NCI-H2081 treated with DMSO at 0.1 percent for 48 hours (cell line): ENCODE results near the gene ACBD6.

Experiments used
- DNase-seq: peaks from one replicate; lab custom pipeline; 2025; lab: John Stamatoyannopoulos, UW

ACBD6 gene

GRCh38 chr1:180269645-180270529 lies 232.5 kb downstream of the ACBD6 start:
- DNase-seq, result no peak

- no peak for DNase-seq
These were observed 233.8 kb downstream of the ACBD6 start for GRCh38 chr1:180268556-180269075.

DNA sequence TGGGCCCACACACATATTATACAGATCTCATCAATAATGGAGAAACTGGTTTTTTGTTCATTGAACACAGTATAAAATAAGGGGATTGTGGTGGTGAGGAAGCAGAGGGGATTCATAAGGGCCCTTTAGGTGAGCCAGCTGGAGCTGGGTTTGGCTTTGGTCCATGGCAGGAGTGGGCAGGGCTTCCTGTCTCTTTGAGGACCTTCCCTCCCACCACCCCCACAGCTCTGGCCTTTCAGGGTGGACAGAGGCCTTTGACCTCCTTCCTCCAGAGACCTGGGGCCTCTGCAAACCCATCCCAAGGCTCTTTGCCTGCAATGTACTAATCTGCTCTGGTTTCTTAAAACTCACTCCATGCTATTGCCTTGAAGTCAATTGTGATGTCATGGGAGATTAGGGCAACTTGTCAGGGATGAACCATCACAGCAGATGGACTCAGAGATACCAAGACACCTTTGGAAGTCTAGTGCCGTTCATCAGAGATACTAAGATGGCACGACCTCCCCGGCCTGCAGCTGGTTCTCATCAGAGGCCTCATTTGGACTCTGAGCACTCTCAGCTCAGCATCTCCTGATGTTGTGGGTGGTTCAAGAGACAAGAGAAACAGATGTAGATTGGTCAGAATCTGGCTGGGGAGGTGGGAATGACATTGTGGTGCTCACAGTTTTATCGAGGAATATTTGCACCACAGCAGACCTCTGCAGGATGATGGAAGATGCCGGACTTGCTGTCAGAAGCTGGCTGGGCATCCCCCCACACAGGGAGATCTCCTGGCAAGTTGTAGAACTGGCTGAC lies 234.4 kb downstream of the ACBD6 start:
- DNase-seq, result no peak

DNA sequence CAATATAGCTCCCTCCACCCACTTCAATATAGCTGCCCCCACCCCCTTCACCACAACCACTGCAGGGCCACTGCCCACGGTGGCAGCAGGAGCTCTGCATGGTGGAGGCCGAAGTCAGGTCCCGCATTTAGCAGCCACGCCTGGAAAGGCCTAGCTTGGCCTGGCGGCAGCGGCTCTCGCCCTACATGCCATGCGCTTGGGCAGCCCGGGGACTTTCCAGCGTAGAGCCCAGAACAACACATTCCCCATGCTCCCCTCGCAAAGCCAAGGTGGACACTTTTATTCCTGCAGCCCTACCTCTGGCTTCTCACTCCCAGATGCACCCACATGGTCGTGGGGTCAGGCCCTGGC lies 235.2 kb downstream of the ACBD6 start:
- no peak for DNase-seq

- DNase-seq, result no peak
These were observed 235.8 kb downstream of the ACBD6 start for GRCh38 chr1:180266275-180267210.

DNA sequence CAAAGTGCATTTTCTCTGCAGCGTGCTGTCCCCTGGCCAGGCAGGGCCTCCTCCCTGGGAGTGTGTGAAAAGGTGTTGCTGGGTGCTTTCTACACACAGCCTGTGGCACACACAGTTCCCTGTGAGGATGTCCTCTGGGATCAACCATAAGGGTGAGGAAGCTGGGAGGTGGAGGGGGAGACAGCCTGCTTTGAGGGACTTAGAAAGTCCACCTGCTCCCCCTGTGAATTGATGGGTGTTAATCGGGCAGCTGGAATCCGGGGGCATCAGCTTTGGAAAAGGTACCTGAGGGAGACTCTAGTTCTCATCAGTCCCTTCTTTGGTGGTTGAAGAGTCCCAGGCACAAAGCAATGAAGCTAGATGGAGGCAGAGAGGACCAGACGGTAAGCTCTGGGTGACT lies 236.5 kb downstream of the ACBD6 start:
- DNase-seq, result no peak

- DNase-seq, result no peak
These were observed 237.2 kb downstream of the ACBD6 start for GRCh38 chr1:180265201-180265600.

- DNase-seq, result no peak
These were observed 237.8 kb downstream of the ACBD6 start for GRCh38 chr1:180264595-180264994.

- no peak for DNase-seq
These were observed 239.5 kb downstream of the ACBD6 start for GRCh38 chr1:180262628-180263488.

DNA sequence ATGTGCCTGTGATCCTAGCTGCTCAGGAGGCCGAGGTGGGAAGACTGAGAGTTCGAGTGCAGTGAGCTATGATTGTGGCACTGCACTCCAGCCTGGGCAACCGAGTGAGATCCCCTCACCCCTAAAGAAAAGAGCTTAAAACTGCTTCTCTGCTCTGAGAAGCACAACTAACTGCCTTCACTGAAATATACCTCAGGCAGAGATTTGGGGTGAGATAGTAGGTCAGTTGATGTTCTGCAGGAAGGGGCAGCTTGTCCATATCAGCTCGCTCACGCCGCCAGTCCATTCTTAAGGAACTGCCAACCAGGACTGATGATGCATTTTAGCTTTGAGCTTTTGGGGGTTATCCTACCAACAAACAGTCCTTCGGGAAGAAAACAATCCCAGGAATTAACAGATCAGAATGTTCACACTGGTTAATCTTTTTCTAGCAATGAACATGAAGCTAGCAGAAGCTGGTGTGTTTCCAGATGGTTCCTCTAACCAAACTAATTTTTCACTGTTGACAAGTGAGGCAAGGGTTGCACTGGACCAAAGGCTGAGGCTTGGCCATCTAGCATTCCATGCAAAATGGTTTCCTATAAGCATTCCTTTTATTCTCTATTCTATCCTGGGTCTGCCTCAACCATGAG lies 240.7 kb downstream of the ACBD6 start:
- no peak for DNase-seq

DNA sequence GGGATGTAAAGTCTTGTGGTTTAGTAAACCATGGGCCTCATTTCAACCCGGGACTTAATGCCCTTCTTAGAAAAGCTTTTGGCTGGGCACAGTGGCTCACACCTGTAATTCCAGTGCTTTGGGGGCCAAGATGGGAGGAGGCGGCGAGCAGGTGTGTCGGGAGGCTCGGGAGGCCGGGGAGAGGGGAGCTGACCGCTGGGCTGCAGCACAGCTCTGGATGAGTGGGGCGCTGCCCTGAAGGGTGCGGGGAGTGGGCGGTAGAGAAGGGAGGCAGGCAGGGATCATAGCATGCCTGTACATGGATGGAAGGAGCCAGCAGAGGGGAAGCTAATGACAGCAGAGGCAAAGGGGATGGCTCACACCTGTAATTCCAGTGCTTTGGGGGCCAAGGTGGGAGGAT lies 241.3 kb downstream of the ACBD6 start:
- no peak for DNase-seq

DNA sequence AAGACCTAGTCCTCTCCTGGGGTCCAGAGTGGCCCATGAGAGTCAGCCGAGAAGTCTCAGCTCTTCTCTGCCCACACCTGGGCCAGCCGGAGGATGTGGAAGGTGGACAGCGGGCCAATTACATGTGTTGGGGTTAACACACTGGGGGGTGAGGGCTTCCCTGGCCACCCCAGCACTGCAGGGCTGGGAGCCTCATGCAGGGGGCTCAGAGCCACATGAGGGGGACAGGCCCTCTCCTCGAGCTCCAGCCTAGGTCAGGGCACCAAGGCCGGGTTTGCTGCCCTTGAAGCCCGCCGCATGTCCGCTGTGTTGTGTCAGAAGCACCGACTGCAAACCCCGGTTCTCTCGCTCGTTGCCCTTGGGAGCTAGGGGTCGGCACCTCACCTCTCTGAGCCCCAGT lies 241.8 kb downstream of the ACBD6 start:
- DNase-seq, result no peak

GRCh38 chr1:180259431-180260338 lies 242.7 kb downstream of the ACBD6 start:
- DNase-seq, result no peak

DNA sequence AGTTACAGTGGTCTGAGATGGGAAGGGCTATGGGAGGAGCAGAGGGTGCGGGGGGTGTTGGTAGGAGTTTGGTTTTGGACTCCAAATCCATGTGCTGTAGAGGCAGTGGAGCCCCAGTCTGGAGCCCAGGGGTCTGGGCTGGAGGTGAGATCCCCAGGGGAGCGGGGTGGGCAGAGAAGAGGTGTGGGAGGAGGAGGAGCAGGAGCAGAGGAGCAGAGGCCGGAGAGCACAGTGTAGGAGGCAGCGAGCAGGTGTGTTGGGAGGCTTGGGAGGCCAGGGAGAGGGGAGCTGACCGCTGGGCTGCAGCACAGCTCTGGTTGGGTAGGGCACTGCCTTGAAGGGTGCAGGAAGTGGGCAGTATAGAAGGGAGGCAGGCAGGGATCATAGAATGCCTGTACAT lies 243.4 kb downstream of the ACBD6 start:
- no peak for DNase-seq

DNA sequence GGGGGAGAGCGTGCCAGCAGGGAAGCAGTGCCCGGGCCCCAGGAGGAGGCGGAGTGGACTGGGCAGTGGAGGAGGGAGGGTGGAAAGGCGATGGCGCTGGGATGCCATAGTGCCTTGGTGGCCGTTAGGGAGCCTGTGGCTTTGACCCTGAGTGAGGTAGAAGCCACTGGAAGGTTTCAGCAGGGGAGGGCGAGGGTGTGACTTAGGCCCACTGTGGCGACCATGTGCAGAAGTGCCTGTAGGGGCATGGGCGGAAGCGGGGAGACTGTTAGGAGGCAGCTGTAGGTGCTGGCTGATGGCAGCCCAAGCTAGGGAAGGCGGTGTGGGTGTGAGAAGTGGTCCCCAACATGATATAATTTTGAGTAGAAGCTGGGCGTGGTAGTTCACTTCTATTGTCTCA lies 244.1 kb downstream of the ACBD6 start:
- DNase-seq, result no peak

- no peak for DNase-seq
These were observed 244.9 kb downstream of the ACBD6 start for GRCh38 chr1:180257486-180257885.

DNA sequence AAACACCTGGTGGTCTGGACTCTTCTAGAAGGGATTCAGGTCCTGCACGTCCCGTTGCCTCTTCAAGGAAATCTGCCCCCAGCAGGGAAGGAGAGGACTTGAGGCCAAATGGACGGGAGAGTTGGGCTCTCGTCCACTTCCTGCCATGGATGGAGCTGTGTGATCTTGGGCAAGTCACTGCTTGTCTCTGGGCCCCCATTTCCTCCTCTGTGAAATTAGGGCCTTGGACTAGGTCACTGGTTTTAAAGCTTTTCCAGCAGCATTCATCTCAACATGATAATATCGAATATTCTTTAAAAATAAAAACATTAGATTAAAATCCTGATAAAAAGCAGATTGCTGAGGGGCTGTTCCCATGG lies 245.4 kb downstream of the ACBD6 start:
- no peak for DNase-seq

- DNase-seq, result no peak
These were observed 245.9 kb downstream of the ACBD6 start for GRCh38 chr1:180256341-180257027.
